Measurements from ENCODE around the gene DNAI7.

Gene DNAI7

GRCh38 chr12:25100194-25101091 is 94.5 kb downstream of the DNAI7 start:
- FAIRE-seq = no peak

- FAIRE-seq = no peak
Measured at GRCh38 chr12:25099010-25099409, 96.0 kb downstream of the DNAI7 start.

- FAIRE-seq = no peak
Measured at GRCh38 chr12:25089738-25090137, 105.2 kb downstream of the DNAI7 start.

- no peak for FAIRE-seq
Measured at GRCh38 chr12:25087596-25087995, 107.4 kb downstream of the DNAI7 start.

- FAIRE-seq = no peak
Measured at GRCh38 chr12:25084816-25085215, 110.1 kb downstream of the DNAI7 start.

GRCh38 chr12:25083211-25083610 is 111.7 kb downstream of the DNAI7 start:
- no peak for FAIRE-seq

- FAIRE-seq = no peak
Measured at GRCh38 chr12:25082628-25083027, 112.3 kb downstream of the DNAI7 start.

GRCh38 chr12:25079393-25079792 is 115.6 kb downstream of the DNAI7 start:
- no peak for FAIRE-seq

- no peak for FAIRE-seq
Measured at GRCh38 chr12:25074954-25075353, 120.0 kb downstream of the DNAI7 start.

- no peak for FAIRE-seq
Measured at GRCh38 chr12:25074113-25074512, 120.8 kb downstream of the DNAI7 start.

- FAIRE-seq = no peak
Measured at GRCh38 chr12:25072906-25073650, 121.9 kb downstream of the DNAI7 start.

- no peak for FAIRE-seq
Measured at GRCh38 chr12:25071366-25071765, 123.6 kb downstream of the DNAI7 start.

- no peak for FAIRE-seq
Measured at GRCh38 chr12:25069224-25069623, 125.7 kb downstream of the DNAI7 start.

GRCh38 chr12:25065035-25065434 is 129.9 kb downstream of the DNAI7 start:
- FAIRE-seq = no peak

- no peak for FAIRE-seq
Measured at GRCh38 chr12:25063873-25064628, 130.9 kb downstream of the DNAI7 start.

- FAIRE-seq = no peak
Measured at GRCh38 chr12:25058658-25059058, 136.3 kb downstream of the DNAI7 start.

Data from G401.6 (cell line).